Measurements from ENCODE around the gene SKI.

DNA sequence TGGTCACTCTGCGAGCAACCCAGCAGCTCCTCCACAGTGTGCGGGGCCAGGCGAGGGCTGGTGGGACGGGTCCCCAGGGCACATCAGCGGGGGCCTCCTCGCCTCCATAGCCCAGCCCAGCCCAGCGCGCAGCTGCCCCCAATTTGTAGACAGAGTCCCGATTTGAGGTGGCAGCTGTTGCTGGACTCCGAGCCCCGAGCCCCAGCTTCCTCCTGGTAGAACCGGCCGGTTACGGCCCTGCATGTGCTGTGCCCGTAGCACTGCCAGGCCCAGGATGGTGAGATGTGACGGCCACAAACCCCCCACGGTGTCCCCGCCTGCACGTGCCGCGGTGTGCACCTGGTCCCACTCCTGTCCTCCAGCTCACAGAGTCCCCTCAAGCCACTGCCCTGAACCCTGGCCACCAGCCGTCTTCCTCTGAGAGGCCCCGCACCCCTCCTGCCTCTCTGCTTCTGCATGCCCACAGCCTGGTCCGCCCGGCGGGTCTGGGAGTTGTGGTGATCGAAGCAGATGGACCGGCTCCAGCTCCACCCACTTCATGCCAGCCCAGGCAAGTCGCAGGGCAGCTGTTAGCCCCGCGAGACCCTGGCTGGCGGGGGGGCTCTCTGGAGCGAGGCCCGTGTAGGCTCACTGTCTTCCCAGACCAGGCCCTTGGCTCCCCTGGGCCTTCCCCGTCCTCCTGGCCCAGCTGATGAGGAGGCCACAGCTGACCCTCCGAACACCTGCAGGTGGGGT is 107.8 kb downstream of the SKI start:
- TF ChIP-seq, protein P1, sequence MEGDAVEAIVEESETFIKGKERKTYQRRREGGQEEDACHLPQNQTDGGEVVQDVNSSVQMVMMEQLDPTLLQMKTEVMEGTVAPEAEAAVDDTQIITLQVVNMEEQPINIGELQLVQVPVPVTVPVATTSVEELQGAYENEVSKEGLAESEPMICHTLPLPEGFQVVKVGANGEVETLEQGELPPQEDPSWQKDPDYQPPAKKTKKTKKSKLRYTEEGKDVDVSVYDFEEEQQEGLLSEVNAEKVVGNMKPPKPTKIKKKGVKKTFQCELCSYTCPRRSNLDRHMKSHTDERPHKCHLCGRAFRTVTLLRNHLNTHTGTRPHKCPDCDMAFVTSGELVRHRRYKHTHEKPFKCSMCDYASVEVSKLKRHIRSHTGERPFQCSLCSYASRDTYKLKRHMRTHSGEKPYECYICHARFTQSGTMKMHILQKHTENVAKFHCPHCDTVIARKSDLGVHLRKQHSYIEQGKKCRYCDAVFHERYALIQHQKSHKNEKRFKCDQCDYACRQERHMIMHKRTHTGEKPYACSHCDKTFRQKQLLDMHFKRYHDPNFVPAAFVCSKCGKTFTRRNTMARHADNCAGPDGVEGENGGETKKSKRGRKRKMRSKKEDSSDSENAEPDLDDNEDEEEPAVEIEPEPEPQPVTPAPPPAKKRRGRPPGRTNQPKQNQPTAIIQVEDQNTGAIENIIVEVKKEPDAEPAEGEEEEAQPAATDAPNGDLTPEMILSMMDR (IDR thresholded peaks at IDR 0.05; ENCODE audit: borderline replicate concordance, extremely low read depth, low read length, poor library complexity, severe bottlenecking) = no peak
- no peak for TF ChIP-seq EZH2 (IDR thresholded peaks at IDR 0.05; ENCODE audit: borderline replicate concordance, low read depth, low read length, severe bottlenecking)
